RWPE2 (cell line): ENCODE measurements around the gene ZNF451.

ENCODE experiments used
- ATAC-seq: fragments of 200-7000 bp; cut with Tn5 transposase; 3 replicates; pipeline ENCODE4 v1.9.1; 2021; ENCODE audit warnings: low read depth
- DNase-seq: peaks from one replicate; pipeline ENCODE4 v3.0.0-alpha.2; 2020; ENCODE audit warnings: low spot score
- H3K27ac ChIP-seq: fragments of 450-650 bp; 2 replicates; pipeline ENCODE4 v1.5.1; 2017; ENCODE audit warnings: mild to moderate bottlenecking; ENCODE audit not compliant: poor library complexity, severe bottlenecking
- H3K27me3 ChIP-seq: fragments of 250-450 bp; sonication (Bioruptor Pico); 2 replicates; pipeline ENCODE4 v1.5.1; 2021; ENCODE audit warnings: mild to moderate bottlenecking, moderate library complexity; ENCODE audit not compliant: insufficient read depth, poor library complexity, severe bottlenecking
- H3K36me3 ChIP-seq: fragments of 250-450 bp; sonication (Bioruptor Pico); 2 replicates; pipeline ENCODE4 v1.5.1; 2020; ENCODE audit warnings: low read depth, mild to moderate bottlenecking, moderate library complexity
- H3K4me1 ChIP-seq: fragments of 250-450 bp; sonication (Bioruptor Pico); 2 replicates; pipeline ENCODE4 v1.5.1; 2021; ENCODE audit warnings: mild to moderate bottlenecking, moderate library complexity; ENCODE audit not compliant: insufficient read depth, poor library complexity, severe bottlenecking
- H3K4me3 ChIP-seq: fragments of 250-450 bp; sonication (Bioruptor Pico); 2 replicates; pipeline ENCODE4 v1.5.1; 2021; ENCODE audit warnings: mild to moderate bottlenecking, moderate library complexity; ENCODE audit not compliant: severe bottlenecking
- H3K9me3 ChIP-seq: fragments of 250-450 bp; sonication (Bioruptor Pico); 2 replicates; pipeline ENCODE4 v1.5.1; 2021; ENCODE audit warnings: mild to moderate bottlenecking, moderate library complexity; ENCODE audit not compliant: severe bottlenecking
- CTCF ChIP-seq: fragments of 450-650 bp; IDR thresholded peaks from one replicate; pipeline ENCODE4 v1.5.1; 2017; ENCODE audit warnings: mild to moderate bottlenecking, moderate library complexity; ENCODE audit not compliant: poor library complexity, severe bottlenecking

Gene ZNF451

GRCh38 chr6:57123111-57123510 is 33.1 kb downstream of the ZNF451 start:
- Histone ChIP-seq H3K27ac (no peak overlapping the region), H3K27me3 (no peaks in the 10 kb centered on the region), H3K36me3 (peaks cover 23% of the 10 kb centered on the region), H3K4me1 (no peaks in the 10 kb centered on the region), H3K9me3 (no peaks in the 10 kb centered on the region), H3K4me3 (no peak overlapping the region)
- ATAC-seq (no peak), DNase-seq (no peak)
- no peak for TF ChIP-seq CTCF

DNA sequence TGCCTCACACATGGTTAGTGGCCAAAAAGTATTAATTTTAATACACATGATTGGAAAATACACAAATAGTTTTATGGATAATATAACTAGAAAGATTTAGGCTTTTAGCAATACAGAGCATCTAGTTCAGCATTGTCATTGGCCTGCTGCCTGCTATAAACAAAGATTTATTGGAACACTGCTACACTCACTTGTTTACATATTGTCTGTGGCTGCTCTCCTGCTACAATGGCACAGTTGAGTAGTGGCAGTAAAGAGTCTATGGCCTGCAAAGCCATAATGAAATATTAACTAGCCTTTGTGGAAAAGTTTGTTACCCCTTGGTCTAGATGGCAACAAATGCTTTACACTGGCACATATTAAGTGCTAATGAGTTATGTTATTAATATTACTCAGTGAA is 37.8 kb downstream of the ZNF451 start:
- H3K27ac ChIP-seq, result no peak overlapping the region
- DNase-seq (no peak), ATAC-seq (no peak)
- no peak overlapping the region for H3K4me3 ChIP-seq
- no peaks in the 10 kb centered on the region for H3K4me1 ChIP-seq
- no peaks in the 10 kb centered on the region for H3K9me3 ChIP-seq
- no peaks in the 10 kb centered on the region for H3K27me3 ChIP-seq
- peaks cover 42% of the 10 kb centered on the region for H3K36me3 ChIP-seq
- no peak for TF ChIP-seq CTCF

DNA sequence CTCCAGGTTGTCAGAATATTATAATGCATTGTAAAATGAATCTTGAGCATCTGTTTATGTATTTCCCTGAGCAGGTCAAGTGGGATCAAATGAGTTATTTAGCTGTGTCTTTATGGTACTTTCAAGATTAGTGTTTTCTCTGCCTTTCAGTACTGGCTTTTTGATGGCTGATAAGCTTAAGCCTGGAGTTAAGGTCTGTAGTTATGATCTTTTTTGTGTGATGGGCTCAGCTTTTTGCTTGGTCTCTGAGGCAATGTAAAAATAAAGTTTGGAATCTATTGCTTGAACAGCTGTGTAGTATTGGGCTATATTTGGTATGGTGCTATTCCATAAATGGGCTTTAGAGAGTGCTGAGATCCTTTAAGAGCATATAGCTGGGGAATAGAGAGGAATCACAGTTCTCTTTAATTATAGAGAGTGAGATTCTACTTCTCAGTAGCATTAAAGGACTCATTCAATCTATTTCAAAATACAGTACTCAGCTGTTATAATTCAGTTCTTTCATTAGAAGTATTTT is 40.7 kb downstream of the ZNF451 start:
- ATAC-seq, result no peak
- TF ChIP-seq CTCF, result no peak
- Histone ChIP-seq H3K4me3 (no peak overlapping the region), H3K36me3 (peaks cover 60% of the 10 kb centered on the region), H3K9me3 (no peaks in the 10 kb centered on the region), H3K27me3 (no peaks in the 10 kb centered on the region), H3K4me1 (no peaks in the 10 kb centered on the region), H3K27ac (no peak overlapping the region)
- no peak for DNase-seq

GRCh38 chr6:57134954-57135353 is 45.0 kb downstream of the ZNF451 start:
- DNase-seq (no peak), ATAC-seq (no peak)
- Histone ChIP-seq H3K9me3 (no peaks in the 10 kb centered on the region), H3K4me3 (no peak overlapping the region), H3K27ac (no peak overlapping the region), H3K4me1 (no peaks in the 10 kb centered on the region), H3K36me3 (peaks cover 61% of the 10 kb centered on the region), H3K27me3 (no peaks in the 10 kb centered on the region)
- no peak for TF ChIP-seq CTCF

- ATAC-seq, result no peak
- H3K27me3 ChIP-seq, result no peaks in the 10 kb centered on the region
- no peaks in the 10 kb centered on the region for H3K4me1 ChIP-seq
- H3K9me3 ChIP-seq, result no peaks in the 10 kb centered on the region
- H3K4me3 ChIP-seq, result no peak overlapping the region
- DNase-seq, result no peak
- peaks cover 56% of the 10 kb centered on the region for H3K36me3 ChIP-seq
- no peak for TF ChIP-seq CTCF
- no peak overlapping the region for H3K27ac ChIP-seq
Measured at GRCh38 chr6:57135885-57136284, 45.9 kb downstream of the ZNF451 start.
